Measurements from ENCODE around the gene CBR3. TPM values are rescaled to one million over a fixed set of nuclear protein-coding genes. Genes with fewer than 3 reads are reported as not detected.

The CBR3 gene
- total RNA-seq (2016; rRNA removed; fragmentation: Illumina TruSeq; extraction: Trizol) (not detected in 2 replicates), polyA plus RNA-seq (2011; rRNA removed) (not detected in 2 replicates), polyA minus RNA-seq (2011; rRNA and poly(A)+ RNA removed; ENCODE audit: low replicate concordance) (2.9 TPM in 1 of 2 replicates, not detected in the other), Bru-seq, nascent RNA (not detected), BruChase-seq, experiment 1, labeled RNA remaining after a 6-hour chase (not detected), BruChase-seq, experiment 2, labeled RNA remaining after a 2-hour chase (not detected)
- not detected in 2 replicates for total RNA-seq (2016; cell fraction: cytosol; rRNA removed; fragmentation: Illumina TruSeq; extraction: Trizol; ENCODE audit: low read depth)
- not detected in 2 replicates for total RNA-seq (2016; cell fraction: insoluble cytoplasmic fraction; rRNA removed; fragmentation: Illumina TruSeq; extraction: Trizol)
- total RNA-seq (2016; cell fraction: membrane; rRNA removed; fragmentation: Illumina TruSeq; extraction: Trizol): not detected in 2 replicates
- not detected in 2 replicates for total RNA-seq (2016; cell fraction: nucleus; rRNA removed; fragmentation: Illumina TruSeq; extraction: Trizol)
- not detected in 2 replicates for polyA plus RNA-seq (2011; cell fraction: cytosol; rRNA removed)
- polyA plus RNA-seq (2011; cell fraction: nucleus; rRNA removed): 0.14 TPM in 1 of 2 replicates, not detected in the other
- not detected in 2 replicates for polyA plus RNA-seq (2012)
- not detected in 2 replicates for polyA plus RNA-seq (2016; cell fraction: cytosol; fragmentation: Illumina TruSeq; extraction: Trizol; ENCODE audit: low read depth)
- not detected in 2 replicates for polyA plus RNA-seq (2016; cell fraction: insoluble cytoplasmic fraction; fragmentation: Illumina TruSeq; extraction: Trizol; ENCODE audit: low read depth)
- not detected in 2 replicates for polyA plus RNA-seq (2016; cell fraction: membrane; fragmentation: Illumina TruSeq; extraction: Trizol; ENCODE audit: low read depth)
- polyA plus RNA-seq (2016; cell fraction: nucleus; fragmentation: Illumina TruSeq; extraction: Trizol; ENCODE audit: insufficient read depth, low read depth): not detected in 2 replicates
- not detected in 2 replicates for polyA minus RNA-seq (2011; cell fraction: cytosol; rRNA and poly(A)+ RNA removed)
- polyA minus RNA-seq (2011; cell fraction: nucleus; rRNA and poly(A)+ RNA removed): not detected in 2 replicates
- long read RNA-seq, experiment 1: 0 reads
- long read RNA-seq, experiment 2: 0 reads

GRCh38 chr21:36134803-36135390 is at the start of gene CBR3:
Gene CBR3 (plus strand): TSS chr21:36135079. CDS start chr21:36135193, 114 bp downstream.
- peak within 1 kb of the TSS; percentile 84 for H3K4me2 ChIP-seq (ENCODE audit: low read depth, low read length)
- no peaks in the 10 kb centered on the region for H3K79me2 ChIP-seq (ENCODE audit: insufficient read depth, low read length)
- no peak within 1 kb of the TSS for H2AFZ ChIP-seq (ENCODE audit: low read length)
- H3K4me3 ChIP-seq (replicated peaks in 1 of 3; ENCODE audit: insufficient read depth in 1 of 3, low read depth in 2 of 3, low read length in 3 of 3): peak within 1 kb of the TSS; percentile 44 to 66 (median 54); a peak in 5 of 6 replicates
- in situ Hi-C loops (cut with HindIII; ENCODE audit: extremely low pct_ligation_motif_present, low pct_unique_long_range_greater_than_20kb) (no loop called here), intact Hi-C loops (cut with micrococcal nuclease; ENCODE audit: unreplicated experiment) (no loop called here)
- peaks cover 6 to 44% of the 10 kb centered on the region in 2 experiments for H3K27me3 ChIP-seq (ENCODE audit: control insufficient read depth in 1 of 2, insufficient read depth in 2 of 2, low read length in 2 of 2)
- no peak for FAIRE-seq
- no peaks in the 10 kb centered on the region for H3K9me3 ChIP-seq (ENCODE audit: low read length)
- no peaks in the 10 kb centered on the region for H3K36me3 ChIP-seq (replicated peaks in 1 of 2; ENCODE audit: control insufficient read depth in 1 of 2, insufficient read depth in 2 of 2, low read length in 2 of 2)
- no peak within 1 kb of the TSS for H3K9ac ChIP-seq (ENCODE audit: insufficient read depth, low read depth, low read length)
- no peaks in the 10 kb centered on the region for H4K20me1 ChIP-seq (ENCODE audit: insufficient read depth, low read length)
- no peak within 1 kb of the TSS for H3K27ac ChIP-seq (ENCODE audit: extremely low read length, insufficient read depth, low read length)
- WGBS (ENCODE audit: low lambda C conversion rate): 14% methylated on average over 7 of the region's 53 CpGs
- no TSS peak for BruUV-seq (replicated peaks)
- H3K4me1 ChIP-seq (ENCODE audit: insufficient read depth, low read length): peaks cover 20% of the 10 kb centered on the region
- peak; percentile 47 for ATAC-seq
- no peak for DNase-seq (ENCODE audit: low spot score)
- ChIA-PET POLR2A (no interaction called here), CTCF (ENCODE audit: low intra/inter-chr PET ratio, low total read pairs) (no interaction called here)
- TF ChIP-seq NRL (CRISPR knock-in tag; IDR thresholded peaks at IDR 0.05; ENCODE audit: borderline replicate concordance): no peak
- peak; percentile 60; the same call in 1 of the 2 replicates for TF ChIP-seq ZNF687 (CRISPR knock-in tag; IDR thresholded peaks at IDR 0.05)
- TF ChIP-seq FLYWCH1 (CRISPR knock-in tag; IDR thresholded peaks at IDR 0.05): no peak
- 0 out of 2 replicates have a peak, but pooled peaks have one; percentile 39 for TF ChIP-seq ZBTB38 (CRISPR knock-in tag; IDR thresholded peaks at IDR 0.05)
- TF ChIP-seq ZFP91 (CRISPR knock-in tag; IDR thresholded peaks at IDR 0.05; ENCODE audit: borderline replicate concordance): peak; percentile 60; the same call in 1 of the 2 replicates
- TF ChIP-seq ZGPAT (CRISPR knock-in tag; IDR thresholded peaks at IDR 0.05): no peak
- TF ChIP-seq FOXO4 (CRISPR knock-in tag; conservative IDR thresholded peaks at IDR 0.05): 0 out of 2 replicates have a peak, but pooled peaks have one; percentile 22
- no peak for TF ChIP-seq DDIT3 (CRISPR knock-in tag; IDR thresholded peaks at IDR 0.05)
- TF ChIP-seq ZNF225 (CRISPR knock-in tag; IDR thresholded peaks at IDR 0.05): no peak
